DMS 273 (cell line): ENCODE results near the gene AP2A2.

Experiments
- DNase-seq: peaks from one replicate; lab custom pipeline; 2025; ENCODE audit not compliant: unreplicated experiment; lab: John Stamatoyannopoulos, UW

AP2A2 gene

GRCh38 chr11:925496-926301 is at the start of gene AP2A2:
TSS of gene AP2A2 (plus strand) at chr11:925870. CDS start at chr11:926022, 152 bp downstream.
- peak; percentile 95 for DNase-seq

GRCh38 chr11:876545-876944 is 49.1 kb upstream of the AP2A2 start:
- peak; percentile 91 for DNase-seq

DNA sequence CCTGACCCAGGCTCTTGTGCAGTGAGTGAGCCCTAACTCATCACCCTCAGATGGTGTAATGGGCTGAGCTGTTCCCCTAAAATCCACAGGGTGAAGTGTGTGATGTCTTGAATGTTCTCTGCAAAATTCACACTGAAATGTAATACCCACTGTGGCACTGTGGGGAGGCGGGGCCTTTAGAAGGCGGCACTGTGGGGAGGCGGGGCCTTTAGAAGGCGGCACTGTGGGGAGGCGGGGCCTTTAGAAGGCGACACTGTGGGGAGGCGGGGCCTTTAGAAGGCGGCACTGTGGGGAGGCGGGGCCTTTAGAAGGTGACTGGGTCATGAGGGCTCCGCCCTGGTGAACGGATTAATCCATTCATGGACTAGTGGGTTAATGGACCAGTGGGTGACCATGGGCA is 48.1 kb upstream of the AP2A2 start:
- no peak for DNase-seq

DNA sequence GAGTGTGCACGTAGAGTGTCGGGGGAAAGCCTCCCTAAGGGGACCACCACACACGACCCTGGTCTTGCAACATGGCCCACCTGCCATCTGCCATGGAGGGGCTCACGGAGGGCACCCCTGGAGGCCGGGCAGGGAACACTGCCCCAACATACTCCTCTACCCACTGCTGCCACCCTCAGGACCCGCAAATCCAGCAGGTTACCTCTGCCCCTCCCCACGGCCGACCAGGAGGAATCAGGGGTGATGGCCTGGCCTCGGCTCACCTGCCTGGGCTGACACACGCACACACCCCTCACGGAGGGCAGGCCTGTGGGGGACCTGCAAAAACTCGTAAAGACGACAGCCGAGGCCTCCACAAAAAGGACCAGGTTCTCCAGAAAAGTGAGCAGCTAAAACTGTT is 45.2 kb upstream of the AP2A2 start:
- DNase-seq, result no peak

DNA sequence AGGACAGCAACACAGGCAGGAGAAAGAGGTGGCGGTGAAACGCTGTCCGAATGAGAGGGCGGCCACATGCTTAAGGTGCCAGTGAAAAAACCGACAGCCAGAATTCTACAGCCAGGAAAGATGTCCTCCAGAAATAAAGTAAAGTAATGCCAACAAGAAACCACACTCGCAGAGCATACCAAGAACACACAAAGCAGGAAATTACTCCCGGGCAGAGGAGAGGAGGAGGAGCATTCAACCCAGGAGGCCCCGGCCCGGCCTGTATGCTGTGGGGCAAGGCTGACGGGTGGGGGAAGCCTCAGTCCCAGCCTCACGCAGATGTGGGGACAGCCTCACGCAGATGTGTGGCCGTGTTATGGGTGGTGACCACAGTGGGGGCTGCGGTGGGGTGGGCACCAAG is 43.1 kb upstream of the AP2A2 start:
- no peak for DNase-seq

GRCh38 chr11:883527-883926 is 42.1 kb upstream of the AP2A2 start:
- DNase-seq, result no peak

DNA sequence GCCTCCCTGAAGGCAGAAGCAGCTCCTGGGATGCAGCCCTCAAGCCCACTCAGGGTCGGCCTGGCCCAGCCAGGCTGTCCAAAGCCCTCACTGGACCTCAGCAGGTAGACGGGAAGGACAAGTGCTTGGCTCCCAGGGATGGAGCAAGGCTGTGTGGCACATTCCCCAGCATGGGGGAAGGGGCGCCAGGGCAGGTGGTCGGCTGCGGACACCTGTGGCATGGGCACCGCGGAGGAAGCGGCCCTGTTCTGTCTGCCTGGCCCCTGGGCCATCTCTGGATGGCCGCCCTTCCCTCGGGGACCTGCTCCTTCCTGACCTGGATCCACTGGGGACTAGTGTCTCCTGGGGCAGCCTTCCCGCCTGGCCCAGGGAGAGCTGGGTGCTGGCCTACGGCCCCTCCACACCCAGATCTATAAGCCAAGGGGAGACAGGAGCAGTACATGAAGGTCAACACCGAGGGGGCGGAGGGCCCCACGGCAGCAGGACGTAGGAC is 41.0 kb upstream of the AP2A2 start:
- no peak for DNase-seq

- no peak for DNase-seq
Observed at GRCh38 chr11:886568-886967, 39.1 kb upstream of the AP2A2 start.

GRCh38 chr11:887589-887988 is 38.1 kb upstream of the AP2A2 start:
- DNase-seq, result no peak

GRCh38 chr11:888310-889212 is 37.1 kb upstream of the AP2A2 start:
- peak; percentile 81 for DNase-seq

DNA sequence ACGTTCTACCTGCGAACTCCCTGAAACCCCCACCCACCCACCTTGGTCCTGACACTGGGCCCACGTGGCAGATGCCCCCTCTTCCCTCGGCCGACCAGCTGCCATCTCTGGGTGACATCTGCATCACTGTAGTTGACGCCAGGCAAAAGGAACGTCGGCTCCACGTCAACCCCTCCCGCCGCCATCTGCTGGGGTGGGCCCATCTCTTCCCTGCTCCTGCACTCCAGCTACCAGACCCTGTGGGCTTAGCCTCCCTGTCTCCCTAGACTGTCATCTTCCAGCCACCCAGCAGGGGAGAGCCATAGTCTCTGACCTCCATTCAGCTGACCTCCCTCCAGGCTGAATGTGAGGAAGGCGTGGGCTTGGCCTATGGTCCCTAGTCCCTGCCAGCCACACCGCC is 36.4 kb upstream of the AP2A2 start:
- DNase-seq, result peak; percentile 87

- DNase-seq, result peak; percentile 84
Observed at GRCh38 chr11:889687-890475, 35.8 kb upstream of the AP2A2 start.

- no peak for DNase-seq
Observed at GRCh38 chr11:890794-891540, 34.7 kb upstream of the AP2A2 start.

DNA sequence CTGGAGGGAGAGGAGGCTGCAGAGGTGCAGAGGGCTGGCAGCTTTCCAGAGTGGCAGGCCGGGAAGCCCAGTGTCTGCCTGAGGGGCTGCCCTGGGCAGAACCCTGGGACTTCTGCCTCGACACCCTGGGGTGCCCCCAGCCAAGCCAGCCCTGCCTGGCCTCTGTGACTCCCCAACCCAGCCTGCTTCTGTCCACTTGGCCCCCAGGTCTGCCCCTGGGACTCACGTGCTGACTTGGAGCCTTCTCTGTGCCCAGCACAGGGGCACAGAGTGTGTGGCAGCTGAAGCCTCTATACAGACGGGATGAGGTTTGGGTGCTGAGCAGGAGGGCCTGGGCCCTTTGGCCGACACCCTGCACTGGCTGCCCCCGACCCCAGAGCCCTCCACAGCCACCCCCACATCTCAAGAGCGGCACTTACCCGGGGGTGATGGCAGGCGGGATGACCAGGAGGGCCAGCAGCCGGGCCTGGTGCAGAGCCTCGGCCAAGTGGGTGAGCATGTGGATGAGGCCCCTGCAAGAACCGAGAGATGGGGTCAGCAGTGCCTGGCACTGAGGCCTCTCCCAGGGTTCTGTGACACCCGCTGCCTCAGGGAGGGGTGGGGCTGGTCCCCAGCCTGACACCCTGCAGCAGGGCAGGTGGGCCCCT is 32.5 kb upstream of the AP2A2 start:
- no peak for DNase-seq

- DNase-seq, result peak; percentile 31
Observed at GRCh38 chr11:894575-895201, 31.0 kb upstream of the AP2A2 start.

GRCh38 chr11:895331-896110 is 30.1 kb upstream of the AP2A2 start:
- no peak for DNase-seq

- no peak for DNase-seq
Observed at GRCh38 chr11:897253-898142, 28.2 kb upstream of the AP2A2 start.

DNA sequence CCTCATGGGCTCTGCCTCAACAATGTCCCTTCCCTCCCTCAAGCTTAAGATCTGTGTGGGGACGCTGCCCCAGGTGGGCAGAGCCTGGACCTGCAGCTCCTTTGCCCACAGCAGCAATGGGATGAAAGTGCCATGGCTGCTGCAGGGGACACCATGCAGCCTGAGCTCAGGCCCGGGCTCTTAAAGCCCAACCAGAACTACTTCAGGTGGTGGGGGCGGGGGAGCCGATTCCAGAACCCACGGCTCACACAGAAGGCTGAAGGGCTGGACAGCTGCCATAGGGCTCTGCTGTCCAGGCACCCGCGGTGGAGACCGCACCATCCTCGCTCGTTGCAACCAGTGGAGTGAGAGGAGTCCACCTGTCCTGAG is 27.5 kb upstream of the AP2A2 start:
- DNase-seq, result peak; percentile 65
